Progenitor cell of endocrine pancreas (in vitro differentiated cells): Measurements from ENCODE around the gene SMARCA4. TPM values are rescaled to one million over a fixed set of nuclear protein-coding genes. Genes with fewer than 3 reads are reported as not detected.
"Not testable (repeated sequence)": the region's sequence is repeated elsewhere in the genome, so short reads cannot be mapped to it uniquely, and the experiment has no call there.

Source experiments
- DNase-seq: peaks from one replicate; pipeline ENCODE4 v3.0.0; 2021; ENCODE audit warnings: low spot score; ENCODE audit not compliant: unreplicated experiment
- H3K27ac Mint-ChIP-seq: 2 replicates; pipeline ENCODE4 v1.8.0; 2021; ENCODE audit warnings: mild to moderate bottlenecking, moderate library complexity, mixed read lengths
- H3K27me3 Mint-ChIP-seq: 2 replicates; pipeline ENCODE4 v1.8.0; 2021; ENCODE audit warnings: mixed read lengths
- H3K36me3 Mint-ChIP-seq: 2 replicates; pipeline ENCODE4 v1.8.0; 2022; ENCODE audit warnings: mixed read lengths; ENCODE audit not compliant: insufficient read depth
- H3K4me1 Mint-ChIP-seq: 2 replicates; pipeline ENCODE4 v1.8.0; 2021; ENCODE audit warnings: low read depth, mixed read lengths
- H3K4me3 Mint-ChIP-seq: 2 replicates; pipeline ENCODE4 v1.8.0; 2021; ENCODE audit warnings: low read depth, mild to moderate bottlenecking, moderate library complexity, mixed read lengths
- H3K9me3 Mint-ChIP-seq: 2 replicates; pipeline ENCODE4 v1.8.0; 2021; ENCODE audit warnings: low read depth, mixed read lengths
- CTCF ChIP-seq: fragments of 200-600 bp; sonication (generic); IDR thresholded peaks from one replicate; pipeline ENCODE4 v1.5.0; 2021; ENCODE audit warnings: antibody characterized with exemption, mild to moderate bottlenecking; ENCODE audit not compliant: unreplicated experiment
- total RNA-seq: library from RNA; stranded (reverse); gene quantifications from 2 replicates; pipeline ENCODE4 v1.2.1, GENCODE V29; 2021

Gene SMARCA4
- total RNA-seq, 1 donor from 2014 or later, result 334 TPM

GRCh38 chr19:11073568-11073967 lies 112.7 kb downstream of the SMARCA4 start:
- TF ChIP-seq CTCF, result no peak
- Mint-ChIP-seq H3K27me3 (no peaks in the 10 kb centered on the region), H3K36me3 (peaks cover 3% of the 10 kb centered on the region), H3K4me3 (no peak overlapping the region), H3K9me3 (no peaks in the 10 kb centered on the region), H3K27ac (peak overlapping the region; percentile 33), H3K4me1 (no peaks in the 10 kb centered on the region)
- DNase-seq, result no peak

GRCh38 chr19:11076792-11077191 lies 116.0 kb downstream of the SMARCA4 start:
- not testable (repeated sequence) for H3K9me3 Mint-ChIP-seq, H3K27ac Mint-ChIP-seq, H3K4me3 Mint-ChIP-seq, DNase-seq, H3K36me3 Mint-ChIP-seq, H3K27me3 Mint-ChIP-seq, H3K4me1 Mint-ChIP-seq

GRCh38 chr19:11078893-11079292 lies 118.1 kb downstream of the SMARCA4 start:
- H3K27me3 Mint-ChIP-seq, result no peaks in the 10 kb centered on the region
- peaks cover 4% of the 10 kb centered on the region for H3K36me3 Mint-ChIP-seq
- no peak for TF ChIP-seq CTCF
- DNase-seq, result no peak
- no peak overlapping the region for H3K27ac Mint-ChIP-seq
- no peaks in the 10 kb centered on the region for H3K4me1 Mint-ChIP-seq
- H3K4me3 Mint-ChIP-seq, result no peak overlapping the region
- H3K9me3 Mint-ChIP-seq, result no peaks in the 10 kb centered on the region

GRCh38 chr19:11079999-11080398 lies 119.2 kb downstream of the SMARCA4 start:
- Mint-ChIP-seq H3K36me3 (peaks cover 2% of the 10 kb centered on the region), H3K9me3 (no peaks in the 10 kb centered on the region), H3K27ac (no peak overlapping the region), H3K4me1 (no peaks in the 10 kb centered on the region), H3K4me3 (no peak overlapping the region), H3K27me3 (no peaks in the 10 kb centered on the region)
- no peak for DNase-seq
- TF ChIP-seq CTCF, result no peak

- peak overlapping the region; percentile 91 for H3K4me3 Mint-ChIP-seq
Measured at GRCh38 chr19:11087870-11088505, 127.2 kb downstream of the SMARCA4 start.

More at GRCh38 chr19:11087870-11088505, 127.2 kb downstream of the SMARCA4 start:
- H3K27me3 Mint-ChIP-seq, result no peaks in the 10 kb centered on the region
- no peaks in the 10 kb centered on the region for H3K9me3 Mint-ChIP-seq
- TF ChIP-seq CTCF, result no peak
- peaks cover 21% of the 10 kb centered on the region for H3K4me1 Mint-ChIP-seq
- no peak for DNase-seq
- H3K27ac Mint-ChIP-seq, result peak overlapping the region; percentile 98
- no peaks in the 10 kb centered on the region for H3K36me3 Mint-ChIP-seq
